ENCODE data around the gene ARL2. TPM values are rescaled to one million over a fixed set of nuclear protein-coding genes. Genes with fewer than 3 reads are reported as not detected.

ARL2 gene
- total and polyA plus RNA-seq, 2 donors (not counting 3 experiments of a cell fraction or from before 2014, with no cell fraction given), result 109 to 259 TPM

DNA sequence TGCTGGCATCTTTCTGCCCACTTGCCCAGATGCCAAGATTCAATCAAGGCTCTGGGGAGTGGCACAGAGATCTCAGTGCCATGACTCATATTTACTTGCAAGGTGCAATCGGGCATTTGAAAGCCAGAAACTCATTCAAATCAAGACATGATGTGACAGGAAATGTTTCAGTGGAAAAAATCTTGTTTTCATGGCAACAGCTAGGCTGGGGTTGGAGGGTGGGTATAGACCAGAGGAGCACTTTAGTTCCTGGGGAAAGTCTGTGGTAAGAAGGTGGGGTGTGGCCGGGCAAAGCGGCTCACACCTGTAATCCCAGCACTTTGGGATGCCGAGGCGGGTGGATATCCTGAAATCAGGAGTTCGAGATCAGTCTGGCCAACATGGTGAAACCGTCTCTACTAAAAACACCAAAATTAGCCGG, 43.2 kb upstream of the ARL2 start:
- peak; percentile 48 for DNase-seq (ENCODE audit: low read depth, low spot score)
- Histone ChIP-seq H3K9me1 (replicated peaks; ENCODE audit: control insufficient read depth, extremely low read depth, insufficient read depth, low read length) (no peaks in the 10 kb centered on the region), H3K4me2 (ENCODE audit: insufficient read depth, low read length) (no peak overlapping the region), H3K27ac (ENCODE audit: insufficient read depth, low read depth, low read length) (no peak overlapping the region), H3K79me2 (ENCODE audit: control insufficient read depth, insufficient read depth, low read length) (no peaks in the 10 kb centered on the region), H3K9ac (replicated peaks; ENCODE audit: extremely low read depth, insufficient read depth, low read length) (no peak overlapping the region), H3K4me3 (replicated peaks in 1 of 3; ENCODE audit: insufficient read depth in 1 of 3, low read depth in 1 of 3, low read length in 3 of 3) (no peak overlapping the region), H3K4me1 (ENCODE audit: control insufficient read depth, extremely low read depth, insufficient read depth, low read length) (peaks cover 15% of the 10 kb centered on the region), H3K27me3 (ENCODE audit: control insufficient read depth in 2 of 2, insufficient read depth in 2 of 2, low read length in 2 of 2) (no peaks in the 10 kb centered on the region), H3K36me3 (ENCODE audit: control insufficient read depth in 2 of 2, extremely low read depth in 1 of 2, insufficient read depth in 2 of 2, low read length in 2 of 2) (no peaks in the 10 kb centered on the region), H2AFZ (ENCODE audit: low read depth, low read length) (no peak overlapping the region), H3K9me3 (replicated peaks; ENCODE audit: control insufficient read depth, insufficient read depth, low read length) (no peaks in the 10 kb centered on the region), H4K20me1 (replicated peaks; ENCODE audit: control insufficient read depth, extremely low read depth, insufficient read depth, low read length) (no peaks in the 10 kb centered on the region)
- ChIA-PET POLR2A (no interaction called here), CTCF (no interaction called here)
- no TSS peak for BruUV-seq (replicated peaks)
- no peak for FAIRE-seq
- TF ChIP-seq POLR2A (IDR thresholded peaks at IDR 0.05; ENCODE audit: low read depth, low read length) (no peak), JUN (IDR thresholded peaks at IDR 0.05; ENCODE audit: borderline replicate concordance, insufficient read depth, insufficient read length, low read depth) (peak; percentile 20)
- dilution Hi-C loops (cut with MboI; ENCODE audit: extremely low pct_ligation_motif_present, low sequenced_read_pairs), result no loop called here
- intact Hi-C loops (cut with micrococcal nuclease), result loop anchor here (5.0 kb wide), 1 partner anchor 53 kb away; the partner anchor contains the start of gene ATG2A

DNA sequence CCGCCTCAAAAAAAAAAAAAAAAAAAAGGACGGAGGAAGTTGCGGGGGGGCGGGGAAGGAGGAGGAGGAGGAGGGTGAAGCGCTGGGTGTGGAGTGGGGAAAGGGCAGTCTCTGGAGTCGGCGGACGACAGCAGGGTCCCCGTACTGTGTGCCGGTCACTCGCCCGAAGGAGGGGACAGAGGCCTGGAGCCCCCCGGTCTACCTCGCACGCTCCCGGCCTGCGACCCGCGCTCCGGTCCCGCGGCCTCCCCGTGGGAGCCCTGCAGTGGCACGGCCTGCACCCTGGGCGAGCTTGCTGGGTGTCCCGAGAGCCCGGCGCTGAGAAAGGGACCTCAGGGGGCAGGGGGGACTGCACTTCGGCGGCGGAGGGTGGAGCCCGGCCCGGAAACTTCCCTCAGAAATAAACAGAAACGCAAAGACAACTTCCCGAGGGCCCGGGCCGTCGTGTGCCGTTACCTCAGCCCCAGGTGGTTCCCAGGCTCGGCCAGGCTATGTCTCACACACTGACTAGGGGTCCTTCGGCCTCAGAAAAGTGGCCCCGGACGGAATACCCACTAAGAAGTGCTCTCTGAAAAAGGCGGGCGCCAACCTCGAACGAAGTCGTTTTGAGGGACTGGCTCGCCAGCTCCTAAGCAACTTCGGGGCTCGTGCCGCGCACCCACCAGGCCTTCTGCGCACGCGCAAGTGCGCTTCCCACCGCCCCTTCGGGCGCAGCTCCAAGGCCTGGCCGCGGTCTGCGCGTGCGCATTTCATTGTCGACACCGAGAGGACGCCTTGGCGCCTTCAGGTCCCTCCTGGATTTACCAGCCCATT, 42.3 kb upstream of the ARL2 start, which contains the start of gene MAJIN:
TSS of gene MAJIN (minus strand) at position 688 of the 813 bp plus-strand sequence. CDS start 12,703 bp downstream, outside the sequence.
- CTCF ChIA-PET, result interaction anchor here (0.9 to 1.8 kb wide), 5 partner anchors 25 to 127 kb away, joined by 3 to 10 read pairs (median 5); partner anchors contain the start of genes ARL2, BATF2 and CDC42BPG
- DNase-seq (ENCODE audit: low read depth, low spot score), result peak; percentile 90
- Histone ChIP-seq H2AFZ (ENCODE audit: low read depth, low read length) (peak within 1 kb of the TSS; percentile 89), H3K9me3 (replicated peaks; ENCODE audit: control insufficient read depth, insufficient read depth, low read length) (no peaks in the 10 kb centered on the region), H3K27ac (ENCODE audit: insufficient read depth, low read depth, low read length) (no peak within 1 kb of the TSS), H3K27me3 (ENCODE audit: control insufficient read depth in 2 of 2, insufficient read depth in 2 of 2, low read length in 2 of 2) (no peaks in the 10 kb centered on the region), H3K36me3 (ENCODE audit: control insufficient read depth in 2 of 2, extremely low read depth in 1 of 2, insufficient read depth in 2 of 2, low read length in 2 of 2) (no peaks in the 10 kb centered on the region), H3K4me3 (replicated peaks in 1 of 3; ENCODE audit: insufficient read depth in 1 of 3, low read depth in 1 of 3, low read length in 3 of 3) (peak within 1 kb of the TSS in 2 of 3 experiments; percentile 8 to 19), H4K20me1 (replicated peaks; ENCODE audit: control insufficient read depth, extremely low read depth, insufficient read depth, low read length) (no peaks in the 10 kb centered on the region), H3K4me1 (ENCODE audit: control insufficient read depth, extremely low read depth, insufficient read depth, low read length) (peaks cover 15% of the 10 kb centered on the region), H3K79me2 (ENCODE audit: control insufficient read depth, insufficient read depth, low read length) (no peaks in the 10 kb centered on the region), H3K4me2 (ENCODE audit: insufficient read depth, low read length) (peak within 1 kb of the TSS; percentile 66), H3K9ac (replicated peaks; ENCODE audit: extremely low read depth, insufficient read depth, low read length) (no peak within 1 kb of the TSS), H3K9me1 (replicated peaks; ENCODE audit: control insufficient read depth, extremely low read depth, insufficient read depth, low read length) (no peaks in the 10 kb centered on the region)
- no TSS peak for BruUV-seq (replicated peaks)
- dilution Hi-C loops (cut with MboI; ENCODE audit: extremely low pct_ligation_motif_present, low sequenced_read_pairs) (no loop called here), intact Hi-C loops (cut with micrococcal nuclease) (loop anchor here (5.0 kb wide), 1 partner anchor 54 kb away; the partner anchor contains the start of gene ATG2A)
- POLR2A ChIA-PET, result no interaction called here
- no peak for TF ChIP-seq MYC (IDR thresholded peaks at IDR 0.05; ENCODE audit: low read depth, low read length)
- TF ChIP-seq POLR2A (IDR thresholded peaks at IDR 0.05; ENCODE audit: low read depth, low read length), result no peak
- no peak for TF ChIP-seq EZH2 (IDR thresholded peaks at IDR 0.05; ENCODE audit: borderline replicate concordance, low read depth, low read length, severe bottlenecking)
- no peak for TF ChIP-seq JUN (IDR thresholded peaks at IDR 0.05; ENCODE audit: borderline replicate concordance, insufficient read depth, insufficient read length, low read depth)
- peak; percentile 52 for TF ChIP-seq POLR2AphosphoS5 (IDR thresholded peaks at IDR 0.05; ENCODE audit: insufficient read depth, low read depth, low read length)
- no peak for TF ChIP-seq GATA2 (IDR thresholded peaks at IDR 0.05; ENCODE audit: insufficient read depth, insufficient read length, low read depth, low read length)
- TF ChIP-seq, protein P1, sequence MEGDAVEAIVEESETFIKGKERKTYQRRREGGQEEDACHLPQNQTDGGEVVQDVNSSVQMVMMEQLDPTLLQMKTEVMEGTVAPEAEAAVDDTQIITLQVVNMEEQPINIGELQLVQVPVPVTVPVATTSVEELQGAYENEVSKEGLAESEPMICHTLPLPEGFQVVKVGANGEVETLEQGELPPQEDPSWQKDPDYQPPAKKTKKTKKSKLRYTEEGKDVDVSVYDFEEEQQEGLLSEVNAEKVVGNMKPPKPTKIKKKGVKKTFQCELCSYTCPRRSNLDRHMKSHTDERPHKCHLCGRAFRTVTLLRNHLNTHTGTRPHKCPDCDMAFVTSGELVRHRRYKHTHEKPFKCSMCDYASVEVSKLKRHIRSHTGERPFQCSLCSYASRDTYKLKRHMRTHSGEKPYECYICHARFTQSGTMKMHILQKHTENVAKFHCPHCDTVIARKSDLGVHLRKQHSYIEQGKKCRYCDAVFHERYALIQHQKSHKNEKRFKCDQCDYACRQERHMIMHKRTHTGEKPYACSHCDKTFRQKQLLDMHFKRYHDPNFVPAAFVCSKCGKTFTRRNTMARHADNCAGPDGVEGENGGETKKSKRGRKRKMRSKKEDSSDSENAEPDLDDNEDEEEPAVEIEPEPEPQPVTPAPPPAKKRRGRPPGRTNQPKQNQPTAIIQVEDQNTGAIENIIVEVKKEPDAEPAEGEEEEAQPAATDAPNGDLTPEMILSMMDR (IDR thresholded peaks at IDR 0.05; ENCODE audit: extremely low read depth in 1 of 2, insufficient read depth in 1 of 2, low read depth in 1 of 2, low read length in 2 of 2), result no peak
- no peak for TF ChIP-seq FOS (IDR thresholded peaks at IDR 0.05; ENCODE audit: borderline replicate concordance, insufficient read depth, low read length)
- TF ChIP-seq, protein P2, sequence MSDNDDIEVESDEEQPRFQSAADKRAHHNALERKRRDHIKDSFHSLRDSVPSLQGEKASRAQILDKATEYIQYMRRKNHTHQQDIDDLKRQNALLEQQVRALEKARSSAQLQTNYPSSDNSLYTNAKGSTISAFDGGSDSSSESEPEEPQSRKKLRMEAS (IDR thresholded peaks at IDR 0.05; ENCODE audit: insufficient read depth, insufficient read length), result peak; percentile 69
- peak; percentile 94 for FAIRE-seq
